Measurements from ENCODE around the gene SIDT1.
A peak's percentile ranks its signal among the peaks of the same experiment; 100 is the strongest.

SIDT1 gene

DNA sequence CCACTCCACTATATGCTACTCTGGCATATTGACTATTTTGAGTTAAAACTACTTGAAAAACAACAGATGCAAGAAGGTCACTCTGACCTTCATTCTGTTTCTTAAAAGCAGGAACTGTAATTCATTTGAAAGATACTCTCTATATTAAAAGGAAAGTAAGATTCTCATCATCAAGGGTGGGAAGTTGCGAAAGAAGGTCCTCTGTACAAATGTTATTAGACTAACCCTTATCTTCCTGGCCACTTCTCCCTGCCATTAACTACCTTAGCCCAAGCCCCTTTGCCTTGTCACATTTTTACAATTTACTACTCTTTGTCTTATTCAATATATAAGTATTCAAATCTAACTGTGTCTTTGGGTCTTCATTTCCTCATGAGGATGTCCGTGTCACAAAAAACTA is 16.1 kb downstream of the SIDT1 start:
- DNase-seq, result peak; percentile 2

DNA sequence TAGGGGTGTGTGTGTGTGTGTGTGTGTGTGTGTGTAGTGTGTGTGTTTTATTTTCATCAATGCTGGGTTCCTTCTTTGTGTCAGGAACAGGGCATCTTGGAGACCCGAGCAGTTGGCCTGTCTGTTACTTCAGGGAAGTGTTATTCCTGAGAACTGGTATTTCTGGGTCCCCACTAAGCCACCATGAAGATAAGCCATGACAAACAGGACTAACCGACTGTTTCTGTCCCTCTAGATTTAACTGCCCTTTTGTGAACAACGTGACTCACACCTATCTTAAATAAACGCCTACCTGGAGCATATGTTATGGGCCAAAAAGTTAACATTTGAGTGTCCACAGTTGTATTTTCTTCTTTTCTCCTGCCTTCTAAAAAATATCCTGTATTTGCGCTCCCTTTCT is 19.5 kb downstream of the SIDT1 start:
- DNase-seq, result no peak

DNA sequence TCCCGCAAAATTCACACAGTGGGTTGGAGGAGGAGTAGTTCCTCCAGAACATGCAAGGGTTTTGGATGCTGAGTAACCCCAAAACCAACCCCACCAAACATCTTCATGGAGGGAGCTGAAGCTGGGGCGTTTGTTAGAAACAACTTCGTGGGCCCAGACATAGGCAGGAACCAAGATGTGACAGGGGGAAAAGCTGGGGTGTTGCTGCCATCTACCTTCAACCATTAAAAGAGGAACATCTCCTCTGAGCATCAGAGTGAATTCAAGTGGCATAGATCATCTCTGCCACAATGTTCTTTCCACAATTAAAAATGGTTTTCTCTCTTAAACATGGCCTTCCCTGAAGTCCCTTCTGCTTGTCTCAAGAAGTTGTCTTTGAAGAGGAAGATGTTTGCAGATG is 20.5 kb downstream of the SIDT1 start:
- DNase-seq, result no peak

DNA sequence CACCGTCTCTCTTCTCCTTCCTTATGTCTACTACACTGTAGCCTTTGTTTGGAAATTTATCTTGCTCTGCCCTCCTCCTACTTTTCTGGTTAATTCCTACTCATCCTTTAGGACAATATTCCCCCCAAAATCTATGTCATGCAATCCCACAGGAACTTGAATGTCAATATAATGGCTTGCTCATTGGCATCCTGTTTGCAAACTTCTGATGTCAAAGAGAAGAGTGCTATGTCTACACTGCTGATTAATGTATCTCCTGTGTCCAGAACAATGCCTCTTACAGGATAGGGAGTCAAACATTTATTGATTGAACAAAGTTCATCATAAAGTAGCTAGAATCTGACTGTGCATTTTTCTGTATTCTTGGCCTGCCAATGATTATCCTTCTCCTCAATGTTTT is 22.8 kb downstream of the SIDT1 start:
- no peak for DNase-seq

DNA sequence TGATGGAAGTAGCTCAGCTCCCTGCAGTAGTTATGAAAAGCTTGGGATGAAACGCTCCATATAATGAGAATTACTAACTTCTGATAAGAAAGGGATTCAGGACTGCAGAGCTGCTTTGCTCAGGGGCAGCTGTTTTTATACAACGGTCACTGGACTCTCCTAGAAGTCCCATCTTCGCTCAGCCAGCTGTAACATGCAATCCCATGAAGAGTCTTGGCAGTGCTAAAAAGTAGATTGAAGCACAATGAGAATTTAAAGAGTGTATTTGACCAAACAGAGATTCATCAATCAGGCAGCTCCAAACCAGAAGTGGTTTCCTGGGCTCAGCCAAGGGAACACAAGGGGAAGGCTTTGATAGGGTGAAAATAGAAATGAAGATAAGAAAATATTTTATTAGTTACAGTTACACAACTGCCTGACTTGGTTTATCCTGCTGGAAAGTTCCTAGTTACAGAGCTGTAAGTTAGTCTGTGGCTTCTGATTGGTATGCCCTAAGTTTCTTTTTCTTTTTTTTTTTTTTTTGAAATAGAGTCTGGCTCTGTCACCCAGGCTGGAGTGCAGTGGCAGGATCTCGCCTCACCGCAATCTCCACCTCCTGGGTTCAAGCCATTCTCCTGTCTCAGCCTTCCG is 24.1 kb downstream of the SIDT1 start:
- no peak for DNase-seq

DNA sequence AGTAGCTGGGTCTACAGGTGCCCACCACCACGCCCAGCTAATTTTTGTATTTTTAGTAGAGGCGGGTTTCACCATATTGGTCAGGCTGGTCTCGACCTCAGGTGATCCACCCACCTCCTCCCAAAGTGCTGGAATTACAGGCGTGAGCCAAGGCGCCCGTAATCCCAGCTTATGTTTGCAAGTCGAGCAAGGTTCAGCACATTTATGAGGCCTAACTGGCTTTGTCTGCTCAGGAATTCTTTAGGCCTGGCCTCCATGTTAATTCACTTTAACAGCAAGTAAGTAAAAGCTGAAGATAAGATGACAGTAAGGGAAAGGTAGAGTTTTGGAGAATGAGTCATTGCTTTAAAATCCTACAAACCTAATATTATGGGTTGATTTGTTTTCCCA is 24.6 kb downstream of the SIDT1 start:
- no peak for DNase-seq

DNA sequence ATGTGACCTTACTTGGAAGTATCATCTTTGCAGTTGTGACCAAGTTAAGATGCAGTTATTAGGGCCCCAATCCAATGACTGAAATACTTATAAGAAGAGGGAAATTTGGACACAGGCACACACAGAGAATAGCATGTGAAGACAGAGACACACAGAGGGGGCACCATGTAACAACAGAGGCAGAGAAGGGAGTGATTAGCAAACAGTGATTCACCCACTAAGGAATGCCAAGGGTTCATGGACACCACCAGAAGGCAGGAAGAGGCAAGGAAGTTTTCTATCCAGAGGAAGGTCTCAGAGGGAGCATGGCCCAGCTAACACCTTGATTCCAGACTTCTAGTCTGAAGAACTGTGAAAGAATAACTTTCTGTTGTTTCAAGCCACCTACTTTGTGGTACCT is 25.0 kb downstream of the SIDT1 start:
- DNase-seq, result no peak

DNA sequence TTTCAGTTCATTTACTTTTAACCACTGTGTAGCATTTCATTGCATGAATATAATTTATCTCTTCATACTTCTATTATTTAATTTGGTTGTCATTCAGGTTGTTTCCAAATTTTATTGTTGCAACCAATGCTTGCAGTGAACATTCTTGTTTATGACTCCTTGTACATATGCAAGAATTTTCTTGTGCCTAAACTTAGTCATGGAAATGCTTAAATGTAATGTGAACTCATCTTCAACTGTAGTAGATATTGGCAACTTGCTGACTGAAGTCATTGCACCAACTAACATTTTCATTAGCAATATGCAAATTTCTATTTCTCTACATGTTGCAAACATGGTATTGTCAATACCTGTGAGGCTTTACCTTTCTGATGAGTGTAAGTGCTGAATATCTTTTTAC is 26.7 kb downstream of the SIDT1 start:
- no peak for DNase-seq

DNA sequence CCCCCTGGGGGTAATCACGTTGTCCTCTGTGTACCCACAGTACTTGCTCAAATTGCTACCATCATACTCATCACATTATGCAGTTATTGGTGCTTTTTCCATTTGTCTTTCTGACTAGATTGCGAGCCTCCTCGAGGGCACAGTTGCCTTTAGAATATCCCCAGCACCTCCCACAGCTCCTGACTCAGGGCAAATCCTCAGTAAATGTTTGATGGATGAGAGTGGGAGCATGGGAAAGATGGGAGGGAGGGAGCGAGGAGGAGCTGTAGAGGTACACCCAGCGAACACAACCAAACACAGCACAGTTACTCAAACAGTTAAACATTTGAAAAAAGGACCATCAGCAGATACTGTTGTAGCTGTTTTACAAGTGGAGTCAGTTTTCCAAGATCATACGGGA is 27.9 kb downstream of the SIDT1 start:
- DNase-seq, result no peak

DNA sequence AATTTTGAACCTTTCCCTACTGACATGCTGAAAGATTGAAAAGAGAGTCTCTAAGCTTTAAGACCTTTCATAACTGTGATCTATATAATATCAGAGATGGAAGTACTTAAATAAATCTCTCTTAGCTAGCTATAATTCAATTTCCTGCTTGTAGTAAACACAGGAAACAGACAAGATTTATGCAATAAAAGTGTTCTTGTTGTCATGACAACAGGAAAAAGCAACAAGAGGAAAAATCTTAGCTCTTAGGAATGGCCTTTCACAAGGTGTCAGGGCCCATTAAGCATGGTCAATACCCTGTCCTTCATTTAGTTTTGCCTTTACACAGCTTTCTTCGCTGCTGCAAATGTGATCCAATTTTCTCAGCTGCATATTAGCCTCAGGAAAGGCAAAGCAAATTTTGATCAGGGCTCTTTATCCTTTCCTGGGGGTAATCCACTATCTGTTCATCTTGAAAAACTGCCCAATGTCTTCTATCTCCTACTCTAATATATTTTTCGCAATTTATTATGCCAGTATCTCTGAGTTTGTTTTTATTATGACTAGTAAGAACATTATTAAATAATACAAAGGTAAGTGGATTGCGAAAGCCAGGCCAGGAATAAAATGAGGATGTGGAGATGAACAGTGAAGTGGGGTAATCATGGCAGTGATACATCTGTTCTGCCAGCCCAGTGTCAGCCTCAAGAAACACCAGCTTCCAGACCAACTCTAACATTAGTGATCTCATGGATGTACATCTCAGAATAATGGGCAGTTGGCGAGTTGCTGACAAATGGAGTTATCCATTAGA is 28.7 kb downstream of the SIDT1 start:
- DNase-seq, result no peak

DNA sequence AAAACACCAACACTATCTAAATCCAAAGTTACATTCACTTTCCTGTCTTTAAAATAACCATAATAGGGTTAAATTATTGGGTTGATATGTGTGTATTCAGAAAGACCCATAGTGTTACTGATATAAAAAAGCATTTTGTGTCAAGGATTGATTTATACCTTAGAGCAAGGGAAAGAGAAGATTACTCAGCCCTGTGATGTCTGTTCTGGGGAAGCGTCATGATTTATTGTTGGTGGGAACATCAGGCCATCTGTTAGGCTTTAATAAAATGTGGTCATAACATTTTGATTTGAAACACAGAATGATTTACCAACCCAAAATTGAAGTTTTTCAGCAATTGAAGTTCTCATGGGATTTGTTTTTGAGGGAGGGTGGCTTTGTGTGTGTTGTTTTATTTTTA is 33.2 kb downstream of the SIDT1 start:
- DNase-seq, result no peak

DNA sequence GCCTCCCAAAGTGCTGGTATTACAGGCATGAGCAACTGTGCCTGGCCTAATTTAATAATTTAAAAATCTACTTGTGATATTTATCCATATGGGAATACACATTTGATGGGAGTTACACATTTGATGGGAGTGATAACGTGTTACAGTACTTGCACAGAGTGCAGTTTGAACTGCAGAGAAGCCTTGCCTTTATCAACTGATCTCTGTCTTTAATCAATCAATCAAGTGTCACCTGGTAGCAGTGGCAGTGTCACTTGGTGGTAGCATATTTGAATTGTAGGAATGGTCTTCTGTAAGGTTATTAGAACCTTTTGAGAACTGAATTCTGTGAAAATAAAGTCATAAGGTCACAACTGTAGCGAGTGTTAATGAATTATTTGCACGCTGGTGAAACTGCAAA is 37.8 kb downstream of the SIDT1 start:
- DNase-seq, result no peak

DNA sequence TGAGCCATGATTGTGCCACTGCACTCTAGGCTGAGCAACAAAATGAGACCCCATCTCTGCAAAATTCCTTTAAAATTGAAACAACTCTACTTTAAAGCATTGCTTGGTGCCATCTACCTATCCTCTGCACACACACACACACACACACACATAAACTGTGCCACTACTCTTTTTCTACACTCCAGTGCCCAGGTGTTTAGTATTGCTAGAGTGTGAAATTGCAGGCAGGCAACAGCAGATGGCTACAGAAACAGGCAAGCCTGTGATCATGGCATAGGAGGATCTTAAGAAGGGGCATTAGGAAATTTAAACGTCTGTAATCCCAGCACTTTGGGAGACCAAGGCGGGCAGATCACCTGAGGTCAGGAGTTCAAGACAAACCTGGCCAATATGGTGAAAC is 39.0 kb downstream of the SIDT1 start:
- DNase-seq, result no peak

DNA sequence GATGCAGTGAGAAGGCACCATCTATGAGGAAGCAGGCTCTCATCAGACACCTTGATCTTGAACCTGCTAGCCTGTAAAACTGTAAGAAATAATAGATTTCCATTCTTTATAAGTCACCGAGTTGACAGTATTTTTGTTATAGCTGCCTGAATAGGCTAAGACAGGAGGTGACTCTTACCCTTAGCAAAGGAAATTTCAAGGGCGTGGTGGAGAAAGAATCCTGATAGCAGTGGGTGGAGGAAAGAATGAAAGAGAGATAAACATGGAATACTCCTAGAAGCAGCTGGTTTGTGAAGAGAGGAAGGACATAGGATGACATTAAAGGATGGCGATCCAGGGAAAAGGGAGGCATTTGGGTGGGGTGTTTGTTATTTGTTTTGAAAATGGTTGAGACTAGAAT is 41.4 kb downstream of the SIDT1 start:
- DNase-seq, result no peak

DNA sequence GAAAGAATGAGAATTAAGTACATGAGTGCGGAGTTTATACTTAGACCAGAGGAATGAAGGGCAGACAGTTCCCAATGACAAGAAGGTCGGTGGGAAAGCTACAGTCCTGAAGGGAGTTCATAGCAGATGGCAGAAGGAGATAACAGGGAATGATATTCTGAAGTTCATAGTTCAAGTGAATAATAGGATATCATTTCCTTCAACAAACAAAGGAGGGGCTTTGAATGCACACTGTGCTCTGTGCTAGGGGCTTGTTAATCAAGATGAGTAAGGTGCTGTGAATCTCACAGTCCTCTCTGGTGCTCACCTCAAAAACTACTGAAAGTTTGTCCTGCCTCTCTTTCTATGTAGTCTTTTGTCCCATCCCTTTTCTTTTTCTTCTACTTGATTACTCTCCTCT is 41.9 kb downstream of the SIDT1 start:
- DNase-seq, result no peak

DNA sequence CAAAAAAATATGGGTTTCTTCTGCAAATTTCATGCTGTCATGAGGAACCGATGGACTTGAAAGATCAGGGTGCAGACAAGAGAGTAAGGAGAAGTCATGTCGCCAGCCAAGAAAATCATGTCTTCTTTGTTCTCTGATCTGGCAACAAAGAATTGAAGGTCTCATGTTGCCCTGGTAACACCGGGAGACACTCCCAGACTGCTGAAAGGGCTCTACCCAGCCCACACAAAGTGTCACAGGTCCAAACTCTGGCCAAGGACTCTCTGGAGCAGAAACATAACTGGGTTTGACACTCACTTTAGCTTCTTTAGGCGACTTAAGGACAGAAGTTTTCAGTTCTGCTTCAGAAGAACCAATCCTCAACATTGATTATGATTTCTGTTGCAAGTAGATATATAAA is 42.9 kb downstream of the SIDT1 start:
- no peak for DNase-seq

DNA sequence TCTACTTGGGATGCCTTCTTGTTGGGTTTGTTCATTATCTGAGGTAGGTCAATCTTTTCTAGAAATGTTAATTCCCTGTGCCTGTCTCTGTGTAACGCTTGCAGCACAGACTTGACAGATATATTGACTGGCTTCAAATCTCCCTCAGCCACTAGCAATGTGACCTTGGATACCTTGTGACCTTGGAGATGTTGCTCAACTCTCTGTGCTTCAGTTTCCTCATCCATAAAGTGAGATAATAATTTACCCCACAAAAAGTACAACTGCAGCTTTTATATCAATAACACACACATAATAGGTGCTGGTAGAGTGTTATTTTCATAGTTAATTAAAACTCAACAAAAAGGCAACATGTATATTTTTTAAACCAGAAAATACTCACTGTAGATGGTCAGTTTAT is 52.9 kb downstream of the SIDT1 start:
- DNase-seq, result no peak

DNA sequence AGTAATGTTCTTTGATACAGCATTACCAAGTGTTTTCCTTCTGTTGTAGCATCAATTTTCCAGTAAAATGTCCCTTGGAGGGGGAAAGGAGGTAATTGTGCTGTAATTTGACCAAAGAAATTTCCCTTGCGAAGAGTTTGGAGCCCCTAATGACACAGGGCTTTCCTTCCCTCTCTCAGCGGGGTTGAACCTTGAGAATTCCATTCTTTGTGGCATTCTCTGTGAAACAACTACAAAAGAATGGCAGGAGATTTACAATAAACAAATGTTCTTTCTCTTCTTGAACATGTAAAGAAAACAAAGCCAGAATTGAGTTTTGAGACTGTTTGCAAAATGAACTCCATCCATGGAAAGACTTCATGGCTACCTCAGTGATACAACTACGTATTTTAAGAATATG is 53.4 kb downstream of the SIDT1 start:
- DNase-seq, result no peak

DNA sequence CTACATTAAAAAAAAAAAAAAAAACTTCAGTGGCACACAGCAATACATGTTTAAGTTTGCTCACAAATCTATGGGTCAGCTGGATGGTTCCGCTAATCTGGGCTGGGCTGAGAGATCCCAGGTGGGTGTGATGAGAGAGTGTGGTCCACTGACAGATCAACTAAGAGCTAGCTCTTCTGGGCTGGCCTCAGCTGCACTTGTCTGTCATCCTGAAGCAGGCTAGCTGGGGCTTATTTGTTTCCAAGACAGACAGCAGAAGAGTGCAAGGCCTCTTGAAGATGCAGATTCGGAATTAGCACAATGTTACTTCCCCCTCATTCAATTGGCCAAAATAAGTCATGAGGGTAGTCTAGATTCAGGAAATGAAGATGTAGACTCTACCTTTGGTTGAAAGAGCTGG is 56.5 kb downstream of the SIDT1 start:
- no peak for DNase-seq

DNA sequence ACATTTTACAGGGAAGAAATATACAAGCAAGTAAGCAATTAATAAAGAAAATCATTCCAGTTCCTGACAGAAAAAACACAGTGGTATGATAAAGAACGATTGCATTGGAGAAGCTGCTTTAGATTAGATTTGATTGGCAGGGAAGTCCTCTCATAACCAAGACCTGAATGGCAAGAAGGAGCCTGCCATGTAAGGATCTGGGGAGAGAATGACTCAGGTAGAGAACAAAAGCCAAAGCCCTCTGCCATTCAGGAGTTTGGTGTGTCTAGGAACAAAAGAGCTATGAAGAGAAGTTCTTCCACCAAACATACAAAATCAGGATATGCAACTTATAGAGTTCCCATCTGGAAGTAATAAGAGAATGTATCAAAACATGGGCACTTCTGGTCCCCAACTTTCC is 57.6 kb downstream of the SIDT1 start:
- DNase-seq, result no peak

DNA sequence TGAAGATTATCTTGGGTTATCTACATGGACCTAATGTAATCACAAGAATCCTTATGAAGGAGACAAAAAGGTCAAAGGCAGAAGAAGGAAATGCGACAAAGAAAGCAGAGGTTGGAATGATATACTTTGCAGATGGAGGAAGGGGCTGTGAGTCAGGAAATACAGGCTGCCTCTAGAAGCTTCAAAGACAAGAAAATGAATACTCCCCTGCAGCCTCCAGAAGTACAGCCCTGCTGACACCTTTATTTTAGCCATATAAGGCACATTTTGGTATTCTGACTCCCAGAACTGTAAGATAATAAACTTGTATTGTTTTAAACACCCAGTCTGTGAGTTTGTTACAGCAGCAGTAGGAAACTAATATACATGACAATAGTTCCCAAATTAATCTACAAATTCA is 58.6 kb downstream of the SIDT1 start:
- no peak for DNase-seq

DNA sequence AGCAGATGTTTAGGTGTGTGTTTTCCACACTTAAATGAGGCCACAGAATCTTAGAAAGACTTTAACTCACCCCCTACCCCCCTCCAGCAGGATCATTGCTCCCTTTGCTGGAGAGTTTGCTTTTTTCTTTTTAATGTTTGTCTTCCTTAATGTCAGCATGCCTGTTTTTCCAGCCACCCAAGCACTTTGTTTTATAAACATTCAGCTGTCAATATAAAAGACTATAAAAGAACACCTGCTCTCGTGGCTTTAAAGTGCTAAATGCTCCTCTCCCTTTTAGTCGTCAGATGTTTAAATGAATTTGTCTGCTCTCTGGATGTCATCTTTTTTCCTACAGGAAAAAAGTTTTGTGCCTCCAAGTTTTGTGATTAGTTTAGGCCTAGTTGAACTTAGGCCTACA is 61.7 kb downstream of the SIDT1 start:
- DNase-seq, result no peak

DNA sequence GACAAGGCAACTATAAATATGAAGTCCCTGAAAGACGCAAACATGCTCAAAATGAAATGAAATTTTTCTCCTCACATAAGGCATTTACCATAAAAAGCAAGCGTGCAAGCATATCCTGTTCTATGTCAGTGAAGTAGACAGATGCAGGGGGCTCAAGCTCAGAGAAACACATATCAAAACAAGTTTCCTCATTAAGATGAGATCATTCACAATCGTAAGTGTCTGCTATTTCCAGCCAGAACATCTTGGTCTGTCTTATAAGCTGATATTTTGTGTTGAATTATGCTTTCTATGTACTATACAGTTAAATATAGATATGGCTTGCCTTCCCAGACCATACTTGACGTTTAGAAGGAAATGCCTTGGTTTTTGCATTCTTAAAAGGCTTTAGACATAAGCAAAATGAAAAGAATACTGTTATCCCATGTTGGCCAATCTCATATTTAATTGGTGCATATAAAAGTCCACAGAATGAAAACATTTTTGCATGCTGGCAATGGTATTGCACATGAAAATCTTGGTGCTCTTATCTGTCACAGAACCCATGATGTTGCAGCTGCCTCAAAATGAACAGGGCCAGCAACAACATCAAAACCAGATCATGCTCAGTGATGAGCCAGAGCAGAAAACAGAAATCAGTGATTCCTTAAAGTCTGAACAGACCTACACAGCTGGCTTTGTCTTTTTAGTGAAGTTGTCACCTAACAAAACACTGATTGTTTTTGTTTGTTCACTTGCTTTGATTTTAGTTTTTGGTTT is 65.4 kb downstream of the SIDT1 start:
- DNase-seq, result no peak

DNA sequence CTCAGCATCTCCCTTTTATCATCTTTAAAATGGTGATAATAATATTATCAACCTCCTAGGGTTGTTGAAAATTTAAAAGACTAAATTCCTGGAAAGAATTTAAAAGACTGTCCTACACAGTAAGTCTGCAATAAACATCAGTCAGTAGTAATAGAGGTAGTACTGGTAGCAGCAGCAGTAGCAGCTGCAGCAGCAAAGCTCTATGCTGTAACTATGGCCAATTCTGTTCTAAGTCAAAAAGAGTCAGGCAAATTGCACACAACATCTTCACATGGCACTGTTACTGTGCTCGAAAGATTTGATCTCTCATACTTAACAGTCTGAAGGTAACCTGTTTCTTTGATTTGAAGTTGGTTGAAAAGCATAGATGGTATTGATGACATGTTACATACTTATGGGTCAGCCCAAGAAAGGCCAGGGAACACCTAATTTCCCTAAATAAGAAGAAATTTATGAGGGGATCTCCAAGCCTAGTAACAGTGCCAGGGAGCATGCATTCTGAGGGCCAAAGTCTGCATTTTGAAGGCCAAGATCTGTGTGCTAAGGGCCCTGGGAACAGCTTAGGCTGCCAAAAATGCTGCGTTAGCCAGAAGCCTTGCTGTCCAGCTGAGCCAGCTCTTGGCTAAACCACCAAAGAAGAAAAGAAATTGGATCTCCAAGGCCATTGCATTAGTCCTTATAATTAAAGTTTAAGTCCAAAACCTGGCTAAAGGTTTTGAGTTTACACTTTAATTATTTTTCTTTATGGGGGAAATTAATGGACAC is 68.2 kb downstream of the SIDT1 start:
- no peak for DNase-seq
